ENCODE results near the gene CAMTA2.

DNA sequence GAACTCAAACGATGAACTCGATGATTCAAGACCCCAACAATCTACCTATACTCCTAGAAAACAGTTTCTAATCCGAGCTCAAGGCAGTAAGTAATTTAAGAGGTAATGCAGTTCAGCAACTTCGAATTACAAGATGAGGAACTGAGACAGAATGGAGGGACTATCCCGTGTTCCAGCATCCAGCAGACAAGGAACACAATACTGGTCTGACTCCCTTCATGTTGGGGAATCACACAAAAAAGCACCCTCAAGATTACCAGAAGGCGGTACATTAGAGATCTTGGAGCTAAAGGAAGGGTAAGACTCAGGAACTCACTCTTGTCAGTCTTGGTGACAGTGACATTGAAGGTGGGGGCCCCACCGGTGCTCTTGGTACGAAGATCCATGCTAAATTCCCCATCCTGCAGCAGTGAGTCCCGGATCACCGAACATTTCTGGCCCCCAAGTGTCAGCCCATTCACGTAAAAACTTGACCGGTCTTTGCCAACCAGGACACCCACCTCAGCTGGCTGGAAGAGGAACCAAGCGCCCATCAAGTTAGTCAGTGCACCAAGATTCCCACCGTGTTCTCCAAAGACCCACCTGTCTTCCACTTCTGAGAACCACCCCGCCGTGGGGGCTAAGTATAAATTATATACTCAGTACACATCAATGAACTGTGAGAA lies 41.0 kb downstream of the CAMTA2 start:
- TF ChIP-seq, protein P1, sequence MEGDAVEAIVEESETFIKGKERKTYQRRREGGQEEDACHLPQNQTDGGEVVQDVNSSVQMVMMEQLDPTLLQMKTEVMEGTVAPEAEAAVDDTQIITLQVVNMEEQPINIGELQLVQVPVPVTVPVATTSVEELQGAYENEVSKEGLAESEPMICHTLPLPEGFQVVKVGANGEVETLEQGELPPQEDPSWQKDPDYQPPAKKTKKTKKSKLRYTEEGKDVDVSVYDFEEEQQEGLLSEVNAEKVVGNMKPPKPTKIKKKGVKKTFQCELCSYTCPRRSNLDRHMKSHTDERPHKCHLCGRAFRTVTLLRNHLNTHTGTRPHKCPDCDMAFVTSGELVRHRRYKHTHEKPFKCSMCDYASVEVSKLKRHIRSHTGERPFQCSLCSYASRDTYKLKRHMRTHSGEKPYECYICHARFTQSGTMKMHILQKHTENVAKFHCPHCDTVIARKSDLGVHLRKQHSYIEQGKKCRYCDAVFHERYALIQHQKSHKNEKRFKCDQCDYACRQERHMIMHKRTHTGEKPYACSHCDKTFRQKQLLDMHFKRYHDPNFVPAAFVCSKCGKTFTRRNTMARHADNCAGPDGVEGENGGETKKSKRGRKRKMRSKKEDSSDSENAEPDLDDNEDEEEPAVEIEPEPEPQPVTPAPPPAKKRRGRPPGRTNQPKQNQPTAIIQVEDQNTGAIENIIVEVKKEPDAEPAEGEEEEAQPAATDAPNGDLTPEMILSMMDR (IDR thresholded peaks at IDR 0.05): no peak
- no peak for TF ChIP-seq POLR2A (IDR thresholded peaks at IDR 0.05)

Measured in right lobe of liver (tissue), 4 donors.